Neural cell (in vitro differentiated cells): ENCODE measurements around the gene NFX1. TPM values are rescaled to one million over a fixed set of nuclear protein-coding genes. Genes with fewer than 3 reads are reported as not detected.

Experiments
- H2AFZ ChIP-seq: fragments of 200-600, 300-800 bp; sonication (generic), shearing (Covaris generic); 2 replicates; pipeline ENCODE4 v1.6.0; 2014; ENCODE audit warnings: low read depth, mild to moderate bottlenecking, antibody characterized with exemption, low read length, moderate library complexity
- H3F3A ChIP-seq: fragments of 200-600 bp; shearing (Covaris generic); 2 replicates; pipeline ENCODE4 v1.6.1; 2016; ENCODE audit warnings: mild to moderate bottlenecking, moderate library complexity, mixed read lengths, antibody characterized with exemption, low read length; ENCODE audit not compliant: insufficient read depth, poor library complexity, severe bottlenecking
- H3K27ac ChIP-seq: fragments of 200-600, 300-800 bp; sonication (generic), shearing (Covaris generic); 2 replicates; pipeline ENCODE4 v1.5.1; 2014; ENCODE audit warnings: mild to moderate bottlenecking, low read length, moderate library complexity
- H3K27me3 ChIP-seq: fragments of 300-800, 200-600 bp; sonication (generic), shearing (Covaris generic); 2 replicates; pipeline ENCODE4 v1.6.0; 2014; ENCODE audit warnings: mild to moderate bottlenecking, low read depth, low read length, moderate library complexity; ENCODE audit not compliant: insufficient read depth
- H3K36me3 ChIP-seq: fragments of 300-800, 200-600 bp; sonication (generic), shearing (Covaris generic); 2 replicates; pipeline ENCODE4 v1.5.1; 2014; ENCODE audit warnings: mild to moderate bottlenecking, antibody characterized with exemption, low read length, moderate library complexity; ENCODE audit not compliant: insufficient read depth
- H3K4me2 ChIP-seq: fragments of 300-800, 200-600 bp; sonication (generic), shearing (Covaris generic); 2 replicates; pipeline ENCODE4 v1.6.0; 2014; ENCODE audit warnings: mild to moderate bottlenecking, low read length
- H3K4me3 ChIP-seq: fragments of 300-800, 200-600 bp; sonication (generic), shearing (Covaris generic); 2 replicates; pipeline ENCODE4 v1.5.1; 2014; ENCODE audit warnings: mild to moderate bottlenecking, low read length, moderate library complexity
- H3K79me2 ChIP-seq: fragments of 200-600 bp; shearing (Covaris generic); replicated peaks from 2 replicates; pipeline ENCODE4 v1.6.0; 2014; ENCODE audit warnings: mild to moderate bottlenecking, low read length, moderate library complexity; ENCODE audit not compliant: insufficient read depth
- H3K9ac ChIP-seq: fragments of 300-800, 200-600 bp; sonication (generic), shearing (Covaris generic); 2 replicates; pipeline ENCODE4 v1.6.1; 2016; ENCODE audit warnings: mild to moderate bottlenecking, low read length, mixed read lengths
- H3K9me2 ChIP-seq: fragments of 200-600 bp; shearing (Covaris generic); 2 replicates; pipeline ENCODE4 v1.6.1; 2016; ENCODE audit warnings: mild to moderate bottlenecking, low read length, mixed read lengths; ENCODE audit not compliant: insufficient read depth
- H3K9me3 ChIP-seq: fragments of 200-600, 300-800 bp; sonication (generic), shearing (Covaris generic); 2 replicates; pipeline ENCODE4 v1.6.1; 2016; ENCODE audit warnings: mild to moderate bottlenecking, mixed run types, low read length, moderate library complexity, mixed read lengths
- H4K20me1 ChIP-seq: fragments of 200-600 bp; shearing (Covaris generic); 2 replicates; pipeline ENCODE4 v1.6.1; 2016; ENCODE audit warnings: mild to moderate bottlenecking, mixed run types; ENCODE audit not compliant: insufficient read depth
- EP300 ChIP-seq: fragments of 450-650 bp; conservative IDR thresholded peaks from 2 replicates; pipeline ENCODE4 v1.6.1; 2014; ENCODE audit warnings: antibody characterized with exemption, mild to moderate bottlenecking, moderate library complexity; ENCODE audit not compliant: poor library complexity, severe bottlenecking
- EZH2 ChIP-seq: fragments of 200-600, 300-800 bp; shearing (Covaris generic), sonication (generic); IDR thresholded peaks from 2 replicates; pipeline ENCODE4 v1.6.1; 2014; ENCODE audit warnings: antibody characterized with exemption, low read length, borderline replicate concordance, mild to moderate bottlenecking; ENCODE audit not compliant: insufficient read depth, poor library complexity, severe bottlenecking
- MXI1 ChIP-seq: fragments of 450-650 bp; conservative IDR thresholded peaks from 2 replicates; pipeline ENCODE4 v1.6.1; 2014; ENCODE audit warnings: antibody characterized with exemption, mild to moderate bottlenecking; ENCODE audit not compliant: poor library complexity, severe bottlenecking
- POLR2AphosphoS5 ChIP-seq: IDR thresholded peaks from 2 replicates; pipeline ENCODE4 v1.6.1; 2012
- RAD21 ChIP-seq: fragments of 450-650 bp; conservative IDR thresholded peaks from 2 replicates; pipeline ENCODE4 v1.6.1; 2014; ENCODE audit warnings: antibody characterized with exemption, mild to moderate bottlenecking, moderate library complexity
- SMC3 ChIP-seq: fragments of 450-650 bp; conservative IDR thresholded peaks from 2 replicates; pipeline ENCODE4 v1.6.1; 2014; ENCODE audit warnings: antibody characterized with exemption, mild to moderate bottlenecking, moderate library complexity; ENCODE audit not compliant: poor library complexity
- TAF1 ChIP-seq: IDR thresholded peaks from 2 replicates; pipeline ENCODE4 v1.6.1; 2012; ENCODE audit warnings: low read depth
- polyA plus RNA-seq: library from polyadenylated mRNA; depleted of rRNA; stranded (reverse); fragments of >200 nt; gene quantifications from 2 replicates; pipeline ENCODE4 v1.2.3, GENCODE V29; 2014
- TF ChIP-seq, protein P1 (sequence below): IDR thresholded peaks from 2 replicates; pipeline ENCODE4 v1.6.1; 2012; ENCODE audit warnings: borderline replicate concordance
- TF ChIP-seq, protein P2 (sequence below): fragments of 450-650 bp; IDR thresholded peaks from 2 replicates; pipeline ENCODE4 v1.5.1; 2014; ENCODE audit warnings: antibody characterized with exemption, mild to moderate bottlenecking, moderate library complexity; ENCODE audit not compliant: poor library complexity, severe bottlenecking

NFX1 gene
- polyA plus RNA-seq, 1 donor from 2014 or later = 14.7 TPM

DNA sequence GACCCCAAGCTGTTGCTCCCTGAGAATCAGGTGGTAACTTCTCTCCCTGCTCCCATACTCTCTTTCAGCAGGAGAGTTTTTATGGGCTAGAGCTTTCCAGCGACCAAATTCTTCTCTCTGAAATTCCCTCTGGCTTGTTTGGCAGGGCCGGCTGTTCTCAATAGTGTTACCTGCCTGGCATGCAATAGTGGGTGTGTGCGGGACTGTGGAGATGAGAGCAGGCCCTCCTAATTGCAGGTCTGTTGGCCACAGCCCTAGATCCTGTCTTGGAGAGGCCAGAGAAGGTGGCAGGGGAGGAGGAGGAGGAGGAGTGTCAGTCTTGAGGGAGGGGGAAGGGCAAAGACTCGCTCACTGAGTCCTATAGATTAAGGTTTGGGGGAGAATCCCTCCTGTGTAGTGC is 82.6 kb downstream of the NFX1 start:
- no peak overlapping the region for H3K27ac ChIP-seq
- no peak overlapping the region for H3K9ac ChIP-seq
- H3K9me3 ChIP-seq = no peaks in the 10 kb centered on the region
- no peaks in the 10 kb centered on the region for H3K9me2 ChIP-seq
- H3F3A ChIP-seq = no peaks in the 10 kb centered on the region
- no peak overlapping the region for H3K4me3 ChIP-seq
- no peak overlapping the region for H2AFZ ChIP-seq
- no peak for TF ChIP-seq RAD21
- no peak for TF ChIP-seq POLR2AphosphoS5
- TF ChIP-seq, protein P1, sequence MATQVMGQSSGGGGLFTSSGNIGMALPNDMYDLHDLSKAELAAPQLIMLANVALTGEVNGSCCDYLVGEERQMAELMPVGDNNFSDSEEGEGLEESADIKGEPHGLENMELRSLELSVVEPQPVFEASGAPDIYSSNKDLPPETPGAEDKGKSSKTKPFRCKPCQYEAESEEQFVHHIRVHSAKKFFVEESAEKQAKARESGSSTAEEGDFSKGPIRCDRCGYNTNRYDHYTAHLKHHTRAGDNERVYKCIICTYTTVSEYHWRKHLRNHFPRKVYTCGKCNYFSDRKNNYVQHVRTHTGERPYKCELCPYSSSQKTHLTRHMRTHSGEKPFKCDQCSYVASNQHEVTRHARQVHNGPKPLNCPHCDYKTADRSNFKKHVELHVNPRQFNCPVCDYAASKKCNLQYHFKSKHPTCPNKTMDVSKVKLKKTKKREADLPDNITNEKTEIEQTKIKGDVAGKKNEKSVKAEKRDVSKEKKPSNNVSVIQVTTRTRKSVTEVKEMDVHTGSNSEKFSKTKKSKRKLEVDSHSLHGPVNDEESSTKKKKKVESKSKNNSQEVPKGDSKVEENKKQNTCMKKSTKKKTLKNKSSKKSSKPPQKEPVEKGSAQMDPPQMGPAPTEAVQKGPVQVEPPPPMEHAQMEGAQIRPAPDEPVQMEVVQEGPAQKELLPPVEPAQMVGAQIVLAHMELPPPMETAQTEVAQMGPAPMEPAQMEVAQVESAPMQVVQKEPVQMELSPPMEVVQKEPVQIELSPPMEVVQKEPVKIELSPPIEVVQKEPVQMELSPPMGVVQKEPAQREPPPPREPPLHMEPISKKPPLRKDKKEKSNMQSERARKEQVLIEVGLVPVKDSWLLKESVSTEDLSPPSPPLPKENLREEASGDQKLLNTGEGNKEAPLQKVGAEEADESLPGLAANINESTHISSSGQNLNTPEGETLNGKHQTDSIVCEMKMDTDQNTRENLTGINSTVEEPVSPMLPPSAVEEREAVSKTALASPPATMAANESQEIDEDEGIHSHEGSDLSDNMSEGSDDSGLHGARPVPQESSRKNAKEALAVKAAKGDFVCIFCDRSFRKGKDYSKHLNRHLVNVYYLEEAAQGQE = no peak
- TF ChIP-seq EP300 = no peak
- TF ChIP-seq MXI1 = no peak
- no peak for TF ChIP-seq EZH2
- no peak for TF ChIP-seq TAF1
- TF ChIP-seq, protein P2, sequence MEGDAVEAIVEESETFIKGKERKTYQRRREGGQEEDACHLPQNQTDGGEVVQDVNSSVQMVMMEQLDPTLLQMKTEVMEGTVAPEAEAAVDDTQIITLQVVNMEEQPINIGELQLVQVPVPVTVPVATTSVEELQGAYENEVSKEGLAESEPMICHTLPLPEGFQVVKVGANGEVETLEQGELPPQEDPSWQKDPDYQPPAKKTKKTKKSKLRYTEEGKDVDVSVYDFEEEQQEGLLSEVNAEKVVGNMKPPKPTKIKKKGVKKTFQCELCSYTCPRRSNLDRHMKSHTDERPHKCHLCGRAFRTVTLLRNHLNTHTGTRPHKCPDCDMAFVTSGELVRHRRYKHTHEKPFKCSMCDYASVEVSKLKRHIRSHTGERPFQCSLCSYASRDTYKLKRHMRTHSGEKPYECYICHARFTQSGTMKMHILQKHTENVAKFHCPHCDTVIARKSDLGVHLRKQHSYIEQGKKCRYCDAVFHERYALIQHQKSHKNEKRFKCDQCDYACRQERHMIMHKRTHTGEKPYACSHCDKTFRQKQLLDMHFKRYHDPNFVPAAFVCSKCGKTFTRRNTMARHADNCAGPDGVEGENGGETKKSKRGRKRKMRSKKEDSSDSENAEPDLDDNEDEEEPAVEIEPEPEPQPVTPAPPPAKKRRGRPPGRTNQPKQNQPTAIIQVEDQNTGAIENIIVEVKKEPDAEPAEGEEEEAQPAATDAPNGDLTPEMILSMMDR = no peak
- no peak for TF ChIP-seq SMC3
- peaks cover 12% of the 10 kb centered on the region for H3K36me3 ChIP-seq
- H3K27me3 ChIP-seq = no peaks in the 10 kb centered on the region
- H3K79me2 ChIP-seq = no peaks in the 10 kb centered on the region
- no peak overlapping the region for H3K4me2 ChIP-seq
- H4K20me1 ChIP-seq = no peaks in the 10 kb centered on the region

DNA sequence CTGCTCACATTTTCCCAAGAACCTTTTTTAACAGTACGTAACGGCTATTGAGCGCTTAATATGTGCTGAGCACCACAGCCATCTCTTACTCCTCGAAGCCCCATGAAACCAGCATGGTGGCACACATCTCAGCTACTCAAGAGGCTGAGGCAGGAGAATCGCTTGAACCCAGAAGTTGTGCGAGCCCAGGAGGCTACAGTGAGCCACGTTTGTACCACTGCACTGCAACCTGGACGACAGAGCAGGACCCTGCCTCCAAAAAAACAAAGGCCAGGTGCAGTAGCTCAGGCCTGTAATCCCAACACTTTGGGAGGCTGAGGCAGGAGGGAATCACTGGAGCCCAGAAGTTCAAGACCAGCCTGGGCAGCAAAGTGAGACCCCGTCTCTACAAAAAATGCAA is 83.9 kb downstream of the NFX1 start:
- Histone ChIP-seq H3K9me3 (no peaks in the 10 kb centered on the region), H3K27me3 (no peaks in the 10 kb centered on the region), H3K79me2 (no peaks in the 10 kb centered on the region), H3K9me2 (no peaks in the 10 kb centered on the region), H3K36me3 (peaks cover 12% of the 10 kb centered on the region), H3K4me3 (no peak overlapping the region), H2AFZ (no peak overlapping the region), H3K4me2 (no peak overlapping the region), H3F3A (no peaks in the 10 kb centered on the region), H3K9ac (no peak overlapping the region), H4K20me1 (no peaks in the 10 kb centered on the region), H3K27ac (no peak overlapping the region)
- TF ChIP-seq TAF1 (no peak), MXI1 (no peak), POLR2AphosphoS5 (no peak), EZH2 (no peak), EP300 (no peak), RAD21 (no peak), SMC3 (no peak)
- TF ChIP-seq, protein P1 = no peak
- TF ChIP-seq, protein P2 = no peak
